HepG2 (cell line): ENCODE data around the gene OR7G1. TPM values are rescaled to one million over a fixed set of nuclear protein-coding genes. Genes with fewer than 3 reads are reported as not detected.

Source experiments
- ATAC-seq: fragments of 200-7000 bp; cut with Tn5 transposase; 3 replicates; pipeline ENCODE4 v1.9.1; 2020; ENCODE audit warnings: mild to moderate bottlenecking, moderate library complexity
- BruUV-seq: library from RNA; stranded (reverse); fragments of 400-500 nt; replicated peaks from 2 replicates; lab custom pipeline; 2021; lab: Mats Ljungman, UMichigan
- CTCF ChIA-PET: fragments of 300-600 bp; formaldehyde crosslinking; extraction: SDS; loops from one replicate; lab custom pipeline; 2021; ENCODE audit warnings: low total read pairs, inconsistent platforms, low intra/inter-chr PET ratio; lab: Yijun Ruan, JAX
- POLR2A ChIA-PET: fragments of 350-600 bp; sonication (Branson Sonifier 250); formaldehyde crosslinking; loops from one replicate; lab custom pipeline; 2020; ENCODE audit warnings: antibody characterized with exemption, inconsistent platforms; lab: Yijun Ruan, JAX
- DNase-seq: peaks from one replicate; pipeline ENCODE4 v3.0.0-alpha.2; 2015; ENCODE audit warnings: low spot score
- FAIRE-seq: peaks from 3 replicates; lab custom pipeline; 2011; peaks lifted over from hg19 to GRCh38; lab: Jason Lieb, UNC
- H2AFZ ChIP-seq: one replicate; pipeline ENCODE4 v1.6.1; 2011; ENCODE audit warnings: low read length, inconsistent platforms
- H3K27ac ChIP-seq: fragments of 300-600 bp; 3 replicates; pipeline ENCODE4 v1.8.0; 2011; ENCODE audit warnings: mixed run types, mild to moderate bottlenecking, mixed read lengths, low read length, inconsistent platforms; ENCODE audit not compliant: insufficient read depth; ENCODE audit errors: extremely low read length
- H3K27me3 ChIP-seq, 2 experiments: fragments of 200-600 bp in 1 of 2; 2 replicates in 1 of 2; 3 replicates in 1 of 2; pipeline versions ENCODE4 v1.6.0 to v1.8.0; 2011; ENCODE audit warnings: low read length in 2 of 2, mild to moderate bottlenecking in 2 of 2, moderate library complexity in 2 of 2, inconsistent platforms in 1 of 2; ENCODE audit not compliant: insufficient read depth in 2 of 2, control insufficient read depth in 1 of 2
- H3K36me3 ChIP-seq, 2 experiments: fragments of 200-600 bp in 1 of 2; replicated peaks in 1 of 2; 2 replicates in 1 of 2; 3 replicates in 1 of 2; pipeline versions ENCODE4 v1.5.1 to v1.8.0; 2011; ENCODE audit warnings: low read length in 2 of 2, inconsistent platforms in 1 of 2; ENCODE audit not compliant: insufficient read depth in 2 of 2, control insufficient read depth in 1 of 2
- H3K4me1 ChIP-seq: 2 replicates; pipeline ENCODE4 v1.5.1; 2012; ENCODE audit warnings: low read length, inconsistent platforms; ENCODE audit not compliant: insufficient read depth
- H3K4me2 ChIP-seq: 2 replicates; pipeline ENCODE4 v1.6.0; 2011; ENCODE audit warnings: low read depth, low read length, inconsistent platforms
- H3K4me3 ChIP-seq, 3 experiments: fragments of 200-600 bp in 1 of 3; sonication (generic), shearing (Covaris generic) in 1 of 3; replicated peaks in 1 of 3; 2 replicates each; pipeline ENCODE4 v1.5.1; 2011 to 2016; ENCODE audit warnings: low read length in 3 of 3, inconsistent platforms in 2 of 3, low read depth in 2 of 3, mild to moderate bottlenecking in 2 of 3, control low read depth in 1 of 3, mixed read lengths in 1 of 3; ENCODE audit not compliant: insufficient read depth in 1 of 3
- H3K79me2 ChIP-seq: one replicate; pipeline ENCODE4 v1.6.1; 2011; ENCODE audit warnings: low read length, inconsistent platforms; ENCODE audit not compliant: insufficient read depth
- H3K9ac ChIP-seq: 2 replicates; pipeline ENCODE4 v1.6.0; 2011; ENCODE audit warnings: mild to moderate bottlenecking, low read depth, low read length, inconsistent platforms; ENCODE audit not compliant: insufficient read depth
- H3K9me3 ChIP-seq: 2 replicates; pipeline ENCODE4 v1.5.1; 2012; ENCODE audit warnings: mild to moderate bottlenecking, low read length
- H4K20me1 ChIP-seq: 2 replicates; pipeline ENCODE4 v1.6.0; 2011; ENCODE audit warnings: inconsistent platforms, mild to moderate bottlenecking, low read length, moderate library complexity; ENCODE audit not compliant: insufficient read depth
- ATM ChIP-seq: fragments of 450-650 bp; IDR thresholded peaks from 2 replicates; pipeline ENCODE4 v1.7.1; 2017; ENCODE audit warnings: mild to moderate bottlenecking, borderline replicate concordance
- EED ChIP-seq: sonication (generic); formaldehyde crosslinking; IDR thresholded peaks from 2 replicates; pipeline ENCODE4 v1.5.0; 2020; ENCODE audit warnings: mild to moderate bottlenecking, missing genetic modification reagents
- HMG20B ChIP-seq: conservative IDR thresholded peaks from 2 replicates; pipeline ENCODE4 v1.6.1; 2016; ENCODE audit warnings: missing genetic modification reagents, missing compliant biosample characterization
- IKZF4 ChIP-seq: sonication (generic); formaldehyde crosslinking; IDR thresholded peaks from 2 replicates; pipeline ENCODE4 v1.5.1; 2020; ENCODE audit warnings: borderline replicate concordance, mild to moderate bottlenecking, low read depth, missing genetic modification reagents; ENCODE audit errors: not compliant biosample characterization
- KDM3A ChIP-seq: IDR thresholded peaks from 2 replicates; pipeline ENCODE4 v1.6.1; 2018; ENCODE audit warnings: low read depth, missing compliant biosample characterization
- LBX2 ChIP-seq: sonication (generic); formaldehyde crosslinking; IDR thresholded peaks from 2 replicates; pipeline ENCODE4 v1.5.0; 2020; ENCODE audit warnings: missing genetic modification reagents, mild to moderate bottlenecking, borderline replicate concordance
- MIER3 ChIP-seq: IDR thresholded peaks from 2 replicates; pipeline ENCODE4 v1.6.1; 2016; ENCODE audit warnings: missing compliant biosample characterization, borderline replicate concordance
- NFYB ChIP-seq: sonication (generic); formaldehyde crosslinking; IDR thresholded peaks from 2 replicates; pipeline ENCODE4 v1.4.0; 2020; ENCODE audit warnings: missing genetic modification reagents
- NR0B2 ChIP-seq: sonication (generic); formaldehyde crosslinking; IDR thresholded peaks from 2 replicates; pipeline ENCODE4 v1.4.0; 2020; ENCODE audit warnings: mild to moderate bottlenecking, missing genetic modification reagents
- NR2F2 ChIP-seq: IDR thresholded peaks from 2 replicates; pipeline ENCODE4 v1.6.1; 2012; ENCODE audit warnings: low read depth, inconsistent platforms, borderline replicate concordance
- STAT5B ChIP-seq: sonication (generic); formaldehyde crosslinking; IDR thresholded peaks from 2 replicates; pipeline ENCODE4 v1.4.0; 2020; ENCODE audit warnings: missing genetic modification reagents
- SUZ12 ChIP-seq: fragments of 150-350 bp; IDR thresholded peaks from 2 replicates; pipeline ENCODE4 v1.6.1; 2014; ENCODE audit warnings: low read depth, low read length
- ZNF251 ChIP-seq: sonication (generic); formaldehyde crosslinking; IDR thresholded peaks from 2 replicates; pipeline ENCODE4 v1.9.0; 2021; ENCODE audit warnings: mild to moderate bottlenecking, missing genetic modification reagents
- ZNF451 ChIP-seq: sonication (generic); formaldehyde crosslinking; IDR thresholded peaks from 2 replicates; pipeline ENCODE4 v1.5.0; 2020; ENCODE audit warnings: mild to moderate bottlenecking, missing genetic modification reagents
- ZNF644 ChIP-seq: IDR thresholded peaks from 2 replicates; pipeline ENCODE4 v1.6.1; 2016; ENCODE audit warnings: low read depth
- ZNF816 ChIP-seq: sonication (generic); formaldehyde crosslinking; IDR thresholded peaks from 2 replicates; pipeline ENCODE4 v1.8.0; 2022; ENCODE audit warnings: missing genetic modification reagents, mild to moderate bottlenecking, borderline replicate concordance
- WGBS: methylation state at CpG from one replicate; pipeline ENCODE4 v1.1.6; 2017; ENCODE audit warnings: low lambda C conversion rate; 5-methylcytosine and 5-hydroxymethylcytosine counted together
- in situ Hi-C: cut with HindIII; loops from 2 replicates; pipeline ENCODE4 v1.10.0; 2017; ENCODE audit warnings: low pct_unique_long_range_greater_than_20kb; ENCODE audit not compliant: extremely low pct_ligation_motif_present
- intact Hi-C: fragments of 100-400 bp; cut with micrococcal nuclease; formaldehyde crosslinking; loops from one replicate; pipeline ENCODE4 v1.10.0; 2022; ENCODE audit not compliant: unreplicated experiment
- polyA plus RNA-seq, 8 experiments: library from polyadenylated mRNA; depleted of rRNA in 3 of 8; stranded (reverse) in 7 of 8; unstranded in 1 of 8; fragments of >200 nt; fragmentation: Illumina TruSeq in 4 of 8; extraction: Trizol in 4 of 8; gene quantifications; 2 replicates each; pipeline versions ENCODE4 v1.2.1 to v1.2.3, GENCODE V29; 2011 to 2016; ENCODE audit warnings: low read depth in 4 of 8, missing spikeins in 1 of 8, mixed read lengths in 1 of 8; ENCODE audit not compliant: insufficient read depth in 1 of 8
- total RNA-seq, 5 experiments: library from RNA; depleted of rRNA; stranded (reverse); fragments of >200 nt; fragmentation: Illumina TruSeq; extraction: Trizol; gene quantifications; 2 replicates each; pipeline ENCODE4 v1.2.3, GENCODE V29; 2016; ENCODE audit warnings: low read depth in 1 of 5
- TF ChIP-seq, protein P1 (sequence below): sonication (generic); formaldehyde crosslinking; IDR thresholded peaks from 2 replicates; pipeline ENCODE4 v1.8.0; 2022; ENCODE audit warnings: missing genetic modification reagents, mild to moderate bottlenecking, inconsistent platforms, borderline replicate concordance

OR7G1 gene
- total and polyA plus RNA-seq, 2 of the 13 experiments (the other 11 are each of a cell fraction or from before 2014, with no cell fraction given) = not detected

GRCh38 chr19:9107375-9107774 lies 8.2 kb downstream of the OR7G1 start, which contains the start of gene OR7G2 (continued):
- no peak for TF ChIP-seq ATM
- TF ChIP-seq SUZ12 = no peak

GRCh38 chr19:9086761-9087160 lies 28.8 kb downstream of the OR7G1 start, which contains the start of gene OR1M1:
Gene OR1M1 (plus strand): TSS chr19:9087061. CDS start chr19:9093245, 6,184 bp downstream.
- Histone ChIP-seq H3K9me3 (no peaks in the 10 kb centered on the region), H3K27ac (no peak within 1 kb of the TSS), H3K4me1 (no peaks in the 10 kb centered on the region), H3K4me3 (no peak within 1 kb of the TSS), H2AFZ (no peak within 1 kb of the TSS), H3K9ac (no peak within 1 kb of the TSS), H3K36me3 (no peaks in the 10 kb centered on the region), H4K20me1 (no peaks in the 10 kb centered on the region), H3K79me2 (no peaks in the 10 kb centered on the region), H3K27me3 (no peaks in the 10 kb centered on the region), H3K4me2 (no peak within 1 kb of the TSS)
- ChIA-PET CTCF (no interaction called here), POLR2A (no interaction called here)
- 6% methylated on average over 2 of the region's 2 CpGs for WGBS
- TF ChIP-seq MIER3 (no peak), KDM3A (CRISPR knock-in tag) (no peak), ZNF816 (CRISPR knock-in tag) (no peak)
- BruUV-seq = no TSS peak
- FAIRE-seq = no peak
- intact Hi-C loops = no loop called here
- no peak for DNase-seq
- in situ Hi-C loops = loop anchor here (25.0 kb wide), 1 partner anchor 424 kb away; no protein-coding TSS in a partner anchor
- ATAC-seq = no peak

GRCh38 chr19:9078651-9079050 lies 36.9 kb downstream of the OR7G1 start:
- in situ Hi-C loops (loop anchor here (25.0 kb wide), 1 partner anchor 416 kb away; no protein-coding TSS in a partner anchor), intact Hi-C loops (no loop called here)
- Histone ChIP-seq H3K79me2 (no peaks in the 10 kb centered on the region), H2AFZ (no peak overlapping the region), H3K9me3 (no peaks in the 10 kb centered on the region), H3K4me3 (no peak overlapping the region), H3K4me1 (0 out of 2 replicates have a peak, but pooled peaks cover 8% of the 10 kb centered on the region), H3K4me2 (no peak overlapping the region), H3K36me3 (no peaks in the 10 kb centered on the region), H3K9ac (no peak overlapping the region), H3K27me3 (no peaks in the 10 kb centered on the region), H3K27ac (no peak overlapping the region), H4K20me1 (no peaks in the 10 kb centered on the region)
- no peak for ATAC-seq
- ChIA-PET CTCF (no interaction called here), POLR2A (no interaction called here)
- no TSS peak for BruUV-seq
- DNase-seq = no peak
- WGBS = 2% methylated on average over 4 of the region's 4 CpGs
- FAIRE-seq = no peak
- TF ChIP-seq ZNF644 (CRISPR knock-in tag) (no peak), ZNF251 (no peak), EED (CRISPR knock-in tag) (no peak), ZNF451 (CRISPR knock-in tag) (no peak), NFYB (CRISPR knock-in tag) (no peak), NR2F2 (no peak), STAT5B (no peak), LBX2 (CRISPR knock-in tag) (no peak), NR0B2 (no peak), HMG20B (no peak), IKZF4 (CRISPR knock-in tag) (no peak)
- TF ChIP-seq, protein P1, sequence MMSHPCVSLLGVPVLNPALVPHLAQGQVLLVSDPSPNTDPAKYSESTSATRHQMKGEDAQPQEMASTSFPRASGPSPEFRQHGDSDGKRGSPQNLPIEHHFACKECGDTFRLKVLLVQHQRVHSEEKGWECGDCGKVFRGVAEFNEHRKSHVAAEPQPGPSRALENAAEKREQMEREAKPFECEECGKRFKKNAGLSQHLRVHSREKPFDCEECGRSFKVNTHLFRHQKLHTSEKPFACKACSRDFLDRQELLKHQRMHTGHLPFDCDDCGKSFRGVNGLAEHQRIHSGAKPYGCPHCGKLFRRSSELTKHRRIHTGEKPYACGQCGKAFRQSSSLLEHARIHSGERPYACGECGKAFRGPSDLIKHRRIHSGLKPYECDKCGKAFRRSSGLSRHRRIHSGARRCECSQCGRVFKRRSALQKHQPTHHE (CRISPR knock-in tag) = no peak
